ENCODE results near the gene OXCT2. TPM values are rescaled to one million over a fixed set of nuclear protein-coding genes. Genes with fewer than 3 reads are reported as not detected.

The OXCT2 gene
- total RNA-seq, 2 donors from 2014 or later: 3.6 to 4.9 TPM

- no peak overlapping the region for H3K4me3 ChIP-seq
- H3K36me3 ChIP-seq: peaks cover 23% of the 10 kb centered on the region
- DNase-seq (ENCODE audit: low spot score): no peak
- TF ChIP-seq CTCF (IDR thresholded peaks at IDR 0.05): no peak
- no peaks in the 10 kb centered on the region for H3K27me3 ChIP-seq
- H3K4me1 ChIP-seq: no peaks in the 10 kb centered on the region
- no peaks in the 10 kb centered on the region for H3K9me3 ChIP-seq
- H3K27ac ChIP-seq: no peak overlapping the region
Measured at GRCh38 chr1:39760074-39761008, 10.8 kb downstream of the OXCT2 start.

- no peak for DNase-seq (ENCODE audit: low spot score)
- Histone ChIP-seq H3K27me3 (no peaks in the 10 kb centered on the region), H3K36me3 (peaks cover 28% of the 10 kb centered on the region), H3K4me1 (no peaks in the 10 kb centered on the region), H3K4me3 (no peak overlapping the region), H3K27ac (no peak overlapping the region), H3K9me3 (no peaks in the 10 kb centered on the region)
- no peak for TF ChIP-seq CTCF (IDR thresholded peaks at IDR 0.05)
Measured at GRCh38 chr1:39759436-39759726, 11.8 kb downstream of the OXCT2 start.

- H3K27ac ChIP-seq: no peak overlapping the region
- H3K36me3 ChIP-seq: peaks cover 34% of the 10 kb centered on the region
- H3K4me3 ChIP-seq: no peak overlapping the region
- no peaks in the 10 kb centered on the region for H3K9me3 ChIP-seq
- TF ChIP-seq CTCF (IDR thresholded peaks at IDR 0.05): no peak
- H3K27me3 ChIP-seq: no peaks in the 10 kb centered on the region
- no peaks in the 10 kb centered on the region for H3K4me1 ChIP-seq
- no peak for DNase-seq (ENCODE audit: low spot score)
Measured at GRCh38 chr1:39758556-39759435, 12.4 kb downstream of the OXCT2 start.

- Histone ChIP-seq H3K27ac (no peak overlapping the region), H3K27me3 (no peaks in the 10 kb centered on the region), H3K36me3 (peaks cover 47% of the 10 kb centered on the region), H3K4me3 (no peak overlapping the region), H3K4me1 (no peaks in the 10 kb centered on the region), H3K9me3 (no peaks in the 10 kb centered on the region)
- TF ChIP-seq CTCF (IDR thresholded peaks at IDR 0.05): no peak
- no peak for DNase-seq (ENCODE audit: low spot score)
Measured at GRCh38 chr1:39757501-39757900, 13.6 kb downstream of the OXCT2 start.

GRCh38 chr1:39755965-39756659 is 15.0 kb downstream of the OXCT2 start:
- H3K27me3 ChIP-seq: no peaks in the 10 kb centered on the region
- no peaks in the 10 kb centered on the region for H3K4me1 ChIP-seq
- H3K27ac ChIP-seq: no peak overlapping the region
- no peaks in the 10 kb centered on the region for H3K9me3 ChIP-seq
- DNase-seq (ENCODE audit: low spot score): no peak
- TF ChIP-seq CTCF (IDR thresholded peaks at IDR 0.05): no peak
- H3K36me3 ChIP-seq: peaks cover 61% of the 10 kb centered on the region
- no peak overlapping the region for H3K4me3 ChIP-seq

Measured in right atrium auricular region (tissue), 2 donors.